HepG2 (cell line): ENCODE results near the gene RCOR3.

Experiments
- POLR2A ChIP-seq, 2 experiments: IDR thresholded peaks; 2 replicates each; pipeline ENCODE4 v1.6.1; 2011; ENCODE audit warnings: low read depth in 2 of 2, low read length in 2 of 2, mild to moderate bottlenecking in 1 of 2, moderate library complexity in 1 of 2; ENCODE audit not compliant: insufficient read depth in 1 of 2
- ZNF496 ChIP-seq: sonication (generic); formaldehyde crosslinking; IDR thresholded peaks from 2 replicates; pipeline ENCODE4 v1.8.1; 2023; ENCODE audit warnings: mild to moderate bottlenecking, moderate library complexity, missing genetic modification reagents; ENCODE audit not compliant: insufficient replicate concordance
- ZZZ3 ChIP-seq: sonication (generic); formaldehyde crosslinking; IDR thresholded peaks from 2 replicates; pipeline ENCODE4 v1.4.0; 2020; ENCODE audit warnings: missing genetic modification reagents, mild to moderate bottlenecking, borderline replicate concordance
- TF ChIP-seq, protein P1 (sequence below): sonication (generic); formaldehyde crosslinking; IDR thresholded peaks from 2 replicates; pipeline ENCODE4 v1.5.0; 2020; ENCODE audit warnings: mild to moderate bottlenecking, missing genetic modification reagents, moderate library complexity

DNA sequence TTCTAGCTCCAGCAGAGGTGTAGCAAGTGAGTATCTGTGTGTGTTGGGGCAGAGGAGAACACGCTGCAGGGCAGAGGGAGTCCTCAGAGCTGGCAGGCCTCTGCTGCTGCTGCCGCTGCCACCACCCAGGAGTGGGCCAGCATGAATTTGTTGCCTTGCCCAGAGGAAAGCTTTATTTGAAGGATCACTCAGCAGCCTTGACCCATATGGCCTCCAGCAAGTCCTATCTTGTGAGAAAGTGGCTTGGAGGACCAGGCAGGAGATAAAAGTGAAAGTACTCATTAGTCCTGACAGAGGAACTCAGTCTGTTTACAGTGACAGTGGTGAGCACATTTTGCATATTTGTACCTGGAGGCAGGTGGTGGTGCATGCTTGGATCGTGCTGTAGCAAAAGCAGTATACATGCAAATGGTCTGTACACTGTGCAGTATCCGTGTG lies 70.6 kb downstream of the RCOR3 start:
- TF ChIP-seq, protein P1, sequence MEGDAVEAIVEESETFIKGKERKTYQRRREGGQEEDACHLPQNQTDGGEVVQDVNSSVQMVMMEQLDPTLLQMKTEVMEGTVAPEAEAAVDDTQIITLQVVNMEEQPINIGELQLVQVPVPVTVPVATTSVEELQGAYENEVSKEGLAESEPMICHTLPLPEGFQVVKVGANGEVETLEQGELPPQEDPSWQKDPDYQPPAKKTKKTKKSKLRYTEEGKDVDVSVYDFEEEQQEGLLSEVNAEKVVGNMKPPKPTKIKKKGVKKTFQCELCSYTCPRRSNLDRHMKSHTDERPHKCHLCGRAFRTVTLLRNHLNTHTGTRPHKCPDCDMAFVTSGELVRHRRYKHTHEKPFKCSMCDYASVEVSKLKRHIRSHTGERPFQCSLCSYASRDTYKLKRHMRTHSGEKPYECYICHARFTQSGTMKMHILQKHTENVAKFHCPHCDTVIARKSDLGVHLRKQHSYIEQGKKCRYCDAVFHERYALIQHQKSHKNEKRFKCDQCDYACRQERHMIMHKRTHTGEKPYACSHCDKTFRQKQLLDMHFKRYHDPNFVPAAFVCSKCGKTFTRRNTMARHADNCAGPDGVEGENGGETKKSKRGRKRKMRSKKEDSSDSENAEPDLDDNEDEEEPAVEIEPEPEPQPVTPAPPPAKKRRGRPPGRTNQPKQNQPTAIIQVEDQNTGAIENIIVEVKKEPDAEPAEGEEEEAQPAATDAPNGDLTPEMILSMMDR (CRISPR knock-in tag) = no peak
- TF ChIP-seq ZNF496 (CRISPR knock-in tag) (no peak), POLR2A (IDR thresholded peaks at IDR 0.05; ENCODE audit: insufficient read depth in 1 of 2, low read depth in 2 of 2, low read length in 2 of 2) (no peak), ZZZ3 (no peak)
